ENCODE measurements around the gene NACC2.

Gene NACC2

GRCh38 chr9:136007934-136008692, 87.0 kb downstream of the NACC2 start:
- no peak for FAIRE-seq

GRCh38 chr9:136007276-136007933, 87.7 kb downstream of the NACC2 start:
- FAIRE-seq, result no peak

GRCh38 chr9:136006169-136006568, 88.9 kb downstream of the NACC2 start:
- no peak for FAIRE-seq

- no peak for FAIRE-seq
These were observed 90.4 kb downstream of the NACC2 start for GRCh38 chr9:136004712-136005111.

GRCh38 chr9:136004219-136004618, 90.9 kb downstream of the NACC2 start:
- no peak for FAIRE-seq

- no peak for FAIRE-seq
These were observed 91.5 kb downstream of the NACC2 start for GRCh38 chr9:136003411-136004218.

GRCh38 chr9:136002881-136003280, 92.2 kb downstream of the NACC2 start:
- no peak for FAIRE-seq

GRCh38 chr9:136002215-136002614, 92.9 kb downstream of the NACC2 start:
- no peak for FAIRE-seq

- FAIRE-seq, result no peak
These were observed 93.9 kb downstream of the NACC2 start for GRCh38 chr9:136001231-136001630.

- no peak for FAIRE-seq
These were observed 96.5 kb downstream of the NACC2 start for GRCh38 chr9:135998410-135999071.

- no peak for FAIRE-seq
These were observed 97.1 kb downstream of the NACC2 start for GRCh38 chr9:135998016-135998380.

- FAIRE-seq, result no peak
These were observed 97.7 kb downstream of the NACC2 start for GRCh38 chr9:135997090-135998015.

- FAIRE-seq, result no peak
These were observed 99.3 kb downstream of the NACC2 start for GRCh38 chr9:135995816-135996215.

GRCh38 chr9:135994501-135995192, 100.4 kb downstream of the NACC2 start:
- FAIRE-seq, result no peak

GRCh38 chr9:135993765-135994500, 101.2 kb downstream of the NACC2 start:
- no peak for FAIRE-seq

- no peak for FAIRE-seq
These were observed 101.7 kb downstream of the NACC2 start for GRCh38 chr9:135993409-135993742.

- FAIRE-seq, result no peak
These were observed 102.3 kb downstream of the NACC2 start for GRCh38 chr9:135992486-135993408.

GRCh38 chr9:135991771-135992170, 103.3 kb downstream of the NACC2 start:
- FAIRE-seq, result no peak
